NCI-H345 treated with DMSO at 0.1 percent for 48 hours (cell line): ENCODE data around the gene PLCB4.
"Not testable (repeated sequence)": the region's sequence is repeated elsewhere in the genome, so short reads cannot be mapped to it uniquely, and the experiment has no call there.

Experiments used
- DNase-seq: peaks from one replicate; lab custom pipeline; 2025; ENCODE audit not compliant: unreplicated experiment; lab: John Stamatoyannopoulos, UW

PLCB4 gene

DNA sequence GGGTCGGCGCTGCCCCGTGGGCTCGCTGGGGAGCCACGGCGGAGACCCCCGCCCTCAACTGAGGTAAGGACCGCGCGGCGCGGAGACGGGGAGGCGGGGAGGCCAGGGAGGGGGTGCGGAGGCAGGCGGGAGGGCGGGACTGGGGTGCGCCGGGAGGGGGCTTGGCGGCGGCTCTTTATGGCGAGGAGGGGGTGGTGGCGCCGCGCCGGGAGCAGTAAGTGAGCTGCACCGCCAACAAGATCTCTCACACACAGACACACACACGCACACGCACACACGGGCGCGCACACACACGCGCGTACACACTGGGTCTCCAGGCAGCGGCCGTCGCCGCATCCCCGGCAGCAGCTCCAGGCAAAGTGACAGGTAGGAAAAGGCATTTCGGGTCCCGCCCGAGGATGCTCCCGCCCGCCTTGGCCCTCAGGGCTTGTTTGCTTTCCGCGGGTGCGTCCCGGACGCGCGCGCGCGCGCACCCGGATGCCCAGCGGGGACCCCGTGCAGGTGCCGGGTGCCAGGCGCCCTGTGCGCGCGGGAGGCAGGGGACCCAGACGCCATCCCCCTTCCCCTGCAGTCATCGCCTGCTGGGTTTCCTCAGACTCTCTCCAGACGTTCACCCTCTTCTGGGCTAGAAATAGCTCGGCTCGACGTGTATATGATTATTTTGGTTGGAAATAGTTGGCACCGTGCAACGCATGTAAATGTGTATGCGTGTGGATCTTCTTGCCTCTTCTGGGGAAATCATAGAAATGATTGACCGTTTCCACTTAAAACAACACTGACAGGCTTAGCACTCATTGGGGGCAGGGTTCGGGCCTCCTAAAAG lies at the start of gene PLCB4:
Gene PLCB4, plus strand, starts transcription at position 247 of the 823 bp plus-strand sequence. CDS start 238,728 bp downstream, outside the sequence.
- peak; percentile 70 for DNase-seq

DNA sequence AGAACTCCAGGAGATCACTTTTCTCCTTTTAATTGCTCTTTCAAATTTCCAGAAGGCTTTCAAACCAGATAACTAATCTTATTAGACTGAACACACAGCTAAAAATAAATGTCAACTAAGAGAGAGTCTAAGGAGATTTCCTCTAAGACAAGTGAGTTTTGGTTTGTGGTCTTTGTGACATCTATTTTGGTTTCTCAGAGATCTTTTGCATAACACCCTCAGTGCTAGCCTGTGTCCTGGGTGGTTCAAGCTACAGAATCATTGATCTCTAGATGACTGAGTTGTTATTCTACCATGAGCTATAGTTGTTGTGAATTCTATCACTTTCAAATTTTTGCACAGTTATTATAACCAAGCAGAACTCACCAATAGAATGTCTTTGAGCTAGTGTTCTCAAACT lies 49.1 kb upstream of the PLCB4 start:
- DNase-seq, result no peak

DNA sequence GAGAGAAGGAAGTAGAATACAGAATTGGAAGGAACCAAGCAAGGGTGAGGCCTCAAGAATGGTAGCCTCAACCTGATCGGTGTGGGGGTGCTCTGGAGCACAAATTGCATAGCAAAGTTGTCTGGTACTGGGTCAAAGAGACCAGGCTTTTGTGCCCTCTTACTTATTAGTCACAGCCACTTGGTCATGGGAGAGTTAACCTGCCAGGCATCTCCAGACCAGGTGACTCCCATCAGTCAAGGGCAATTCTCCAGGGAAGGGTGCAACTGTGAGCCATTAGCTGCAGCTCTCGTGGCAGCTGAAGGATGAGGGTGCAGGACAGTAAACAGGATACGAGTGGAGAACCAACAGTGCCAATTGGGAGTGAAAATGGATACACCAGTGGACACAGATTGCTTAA lies 47.7 kb upstream of the PLCB4 start:
- no peak for DNase-seq

DNA sequence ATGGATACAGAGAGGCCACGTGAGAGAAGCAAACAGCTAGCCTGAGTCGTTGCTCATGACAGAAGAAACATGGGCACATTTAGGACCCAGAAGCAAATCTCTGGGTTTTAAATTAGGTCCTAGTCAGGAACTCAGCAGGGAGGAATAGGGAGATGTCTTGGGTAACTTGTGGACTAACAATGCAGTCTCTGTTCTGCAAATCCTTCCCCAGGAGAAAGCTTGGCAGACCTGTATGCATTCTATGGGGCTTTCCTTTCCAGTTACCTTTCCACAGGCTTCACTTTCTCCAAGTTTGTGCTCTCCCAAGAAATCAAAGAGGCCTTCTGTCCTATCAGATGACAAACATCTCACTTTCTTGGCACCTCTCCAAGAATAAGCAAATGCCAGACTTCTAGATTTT lies 47.2 kb upstream of the PLCB4 start:
- no peak for DNase-seq

DNA sequence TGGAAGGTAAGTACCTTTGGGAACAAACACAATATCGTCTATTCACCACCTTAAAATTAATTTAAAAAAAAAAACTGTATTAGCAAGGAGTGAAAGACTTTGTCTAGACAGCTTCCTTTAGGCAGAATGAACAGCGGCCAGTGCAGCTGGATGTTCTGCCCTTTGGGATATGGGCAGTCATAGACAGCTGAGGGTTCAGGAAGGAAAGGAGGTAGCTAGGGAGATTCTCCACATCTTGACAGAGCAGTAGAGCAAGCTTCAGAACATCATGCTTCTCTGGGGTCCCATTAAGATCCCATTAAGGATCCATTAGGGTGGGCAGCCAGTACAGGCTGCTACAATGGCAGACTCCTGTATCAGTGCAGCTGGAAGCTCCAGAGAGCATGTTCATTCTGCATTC lies 46.5 kb upstream of the PLCB4 start:
- no peak for DNase-seq

DNA sequence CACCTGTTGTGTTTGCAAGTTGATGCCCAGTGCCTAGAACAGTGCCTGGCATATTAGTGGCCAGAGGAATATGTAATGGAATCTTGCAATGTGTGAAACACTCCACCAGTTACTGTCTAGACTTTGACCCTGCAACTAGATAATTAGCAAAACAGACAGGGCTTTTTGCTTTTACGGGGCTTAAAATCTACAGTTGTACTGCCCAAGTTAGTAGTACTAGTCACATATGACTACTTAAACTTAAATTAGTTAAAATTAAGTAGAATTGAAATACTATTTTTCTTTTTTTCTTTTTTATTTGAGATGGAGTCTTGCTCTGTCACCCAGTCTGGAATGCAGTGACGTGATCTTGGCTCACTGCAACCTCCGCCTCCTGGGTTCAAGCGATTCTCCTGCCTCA lies 44.3 kb upstream of the PLCB4 start:
- DNase-seq, result no peak

DNA sequence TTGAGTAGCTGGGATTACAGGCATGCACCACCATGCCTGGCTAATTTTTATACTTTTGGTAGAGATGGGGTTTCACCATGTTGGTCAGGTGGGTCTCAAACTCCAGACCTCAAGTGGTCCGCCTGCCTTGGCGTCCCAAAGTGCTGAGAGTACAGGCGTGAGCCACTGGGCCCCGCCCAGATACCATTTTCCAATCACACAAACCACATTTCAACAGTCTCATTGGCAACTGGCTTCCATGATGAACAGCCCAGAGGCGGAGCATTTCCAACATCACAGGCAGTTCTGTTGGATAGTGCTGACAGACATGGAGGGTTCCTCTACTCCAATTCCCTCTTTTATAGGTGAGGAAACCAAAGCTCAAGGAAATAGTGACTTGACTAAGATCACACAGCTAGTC lies 43.9 kb upstream of the PLCB4 start:
- no peak for DNase-seq

DNA sequence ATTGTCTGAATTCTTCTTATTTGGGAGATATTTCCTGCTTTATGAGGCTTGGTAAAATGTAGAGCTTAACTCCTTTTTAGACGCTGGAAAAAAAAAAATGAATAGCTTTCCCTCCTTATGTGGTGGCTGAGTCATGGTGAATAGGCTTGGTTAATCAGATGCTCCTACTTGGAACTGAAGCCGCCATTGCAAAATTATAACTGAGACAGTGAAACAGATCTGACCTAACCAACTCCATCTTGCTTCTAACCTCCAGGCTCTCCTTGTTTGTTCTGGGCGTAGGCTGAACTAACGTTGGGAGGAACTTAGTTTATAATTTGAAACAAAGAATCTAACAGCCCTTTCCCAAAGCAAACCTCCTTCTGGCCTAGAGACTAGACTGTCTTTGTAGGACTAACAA lies 43.2 kb upstream of the PLCB4 start:
- DNase-seq, result no peak

DNA sequence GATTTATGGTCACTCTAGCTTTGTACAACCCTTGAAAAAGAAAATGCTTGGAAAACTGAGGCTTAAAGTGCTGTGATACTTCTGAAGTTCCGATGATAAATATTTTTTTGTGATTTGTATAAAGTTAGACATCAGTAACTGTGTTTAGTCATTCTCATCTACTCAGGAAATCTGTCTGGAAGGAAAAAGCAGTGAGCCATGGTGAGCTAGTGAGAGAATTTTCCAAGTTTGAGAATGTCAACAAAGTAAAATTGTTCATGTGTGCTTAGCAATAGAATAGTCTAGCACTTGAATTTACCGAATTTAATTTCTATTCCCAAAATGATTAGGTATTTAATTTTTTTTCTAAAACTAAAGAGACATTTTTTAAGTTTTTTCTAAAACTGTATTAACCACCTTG lies 41.3 kb upstream of the PLCB4 start:
- DNase-seq, result no peak

DNA sequence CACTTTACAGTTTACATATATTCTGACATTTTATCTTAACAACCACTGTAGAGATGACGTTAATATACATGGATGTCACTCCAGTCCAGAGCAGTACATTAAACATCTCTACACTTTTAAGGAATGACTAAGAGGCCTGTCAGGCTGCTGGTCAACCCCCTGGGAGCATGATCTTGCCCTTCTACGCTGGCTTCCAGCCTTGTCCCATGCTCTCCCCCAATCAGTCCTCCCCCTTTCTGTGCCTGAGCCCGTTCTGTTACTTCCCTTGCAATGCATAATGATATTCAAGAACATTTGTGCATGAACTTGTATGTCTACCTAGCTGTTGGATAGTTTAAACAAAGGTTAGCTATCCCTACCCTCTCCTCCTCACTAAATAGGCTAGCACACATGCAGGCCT lies 40.5 kb upstream of the PLCB4 start:
- DNase-seq, result no peak

DNA sequence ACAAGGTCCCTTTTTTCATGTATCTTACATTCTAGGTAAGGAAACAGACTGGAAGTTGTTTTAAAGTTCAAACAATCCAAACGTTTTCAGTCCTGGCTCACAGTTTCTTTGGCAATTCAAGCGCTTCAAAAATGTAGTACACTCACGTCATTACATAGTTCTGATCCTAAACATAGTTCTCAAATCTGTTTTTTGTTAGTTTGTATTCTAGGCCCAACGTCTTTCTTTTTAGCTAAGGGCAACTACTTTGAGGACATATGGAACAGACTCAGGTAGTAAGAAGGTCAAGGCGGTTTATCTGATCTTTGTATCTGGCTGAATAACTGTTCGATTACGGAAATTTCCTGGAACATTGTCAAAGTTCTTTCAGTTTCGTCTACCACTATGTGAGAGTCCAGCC lies 36.9 kb upstream of the PLCB4 start:
- no peak for DNase-seq

DNA sequence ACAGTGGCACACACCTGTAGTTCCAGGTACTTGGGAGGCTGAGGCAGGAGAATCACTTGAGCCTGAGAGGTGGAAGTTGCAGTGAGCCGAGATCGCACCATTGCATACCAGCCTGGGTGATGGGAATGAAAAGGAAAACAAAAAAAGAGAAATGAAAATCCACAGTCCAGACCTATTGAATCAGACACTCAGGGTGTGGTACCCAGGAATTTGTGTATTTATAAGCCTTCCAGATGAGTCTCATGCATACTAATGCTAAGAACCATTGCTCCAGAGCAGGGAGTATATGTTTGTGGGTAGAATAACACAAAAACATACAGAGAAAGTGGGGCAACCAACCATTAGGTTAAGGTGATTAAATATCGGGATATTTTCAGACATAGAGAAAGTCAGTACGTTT lies 36.1 kb upstream of the PLCB4 start:
- no peak for DNase-seq

DNA sequence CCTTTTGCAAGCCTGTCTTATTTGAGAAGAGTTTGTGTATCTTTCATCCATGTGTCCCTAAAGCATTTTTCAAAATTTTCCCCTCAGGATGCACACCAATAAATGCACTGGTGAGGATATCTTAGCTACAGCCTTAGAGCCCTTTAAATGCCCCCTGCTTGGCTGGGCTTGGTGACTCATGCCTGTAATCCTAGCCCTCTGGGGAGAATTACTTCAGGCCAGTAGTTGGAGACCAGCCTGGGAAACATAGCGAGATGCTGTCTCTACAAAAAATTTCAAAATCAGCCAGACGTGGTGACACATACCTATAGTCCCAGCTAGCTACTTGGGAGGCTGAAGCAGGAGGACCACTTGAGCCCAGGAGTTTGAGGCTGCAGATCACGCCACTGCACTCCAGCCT lies 33.8 kb upstream of the PLCB4 start:
- no peak for DNase-seq

DNA sequence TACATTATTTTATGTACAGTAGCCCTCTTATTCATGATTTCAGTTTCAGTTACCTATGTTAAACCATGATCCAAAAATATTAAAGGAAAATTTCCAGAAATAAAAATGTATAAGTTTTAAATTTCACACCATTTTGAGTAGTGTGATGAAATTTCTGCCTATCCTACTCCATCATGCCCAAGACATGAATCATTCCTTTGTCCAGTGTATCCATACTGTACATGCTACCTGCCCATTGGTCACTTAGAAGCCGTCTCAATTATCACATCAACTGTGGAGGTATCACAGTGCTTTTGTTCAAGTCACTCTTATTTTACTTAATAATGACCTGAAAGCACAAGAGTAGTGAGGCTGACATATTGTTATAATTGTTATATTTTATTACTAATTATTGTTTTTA lies 32.3 kb upstream of the PLCB4 start:
- no peak for DNase-seq

DNA sequence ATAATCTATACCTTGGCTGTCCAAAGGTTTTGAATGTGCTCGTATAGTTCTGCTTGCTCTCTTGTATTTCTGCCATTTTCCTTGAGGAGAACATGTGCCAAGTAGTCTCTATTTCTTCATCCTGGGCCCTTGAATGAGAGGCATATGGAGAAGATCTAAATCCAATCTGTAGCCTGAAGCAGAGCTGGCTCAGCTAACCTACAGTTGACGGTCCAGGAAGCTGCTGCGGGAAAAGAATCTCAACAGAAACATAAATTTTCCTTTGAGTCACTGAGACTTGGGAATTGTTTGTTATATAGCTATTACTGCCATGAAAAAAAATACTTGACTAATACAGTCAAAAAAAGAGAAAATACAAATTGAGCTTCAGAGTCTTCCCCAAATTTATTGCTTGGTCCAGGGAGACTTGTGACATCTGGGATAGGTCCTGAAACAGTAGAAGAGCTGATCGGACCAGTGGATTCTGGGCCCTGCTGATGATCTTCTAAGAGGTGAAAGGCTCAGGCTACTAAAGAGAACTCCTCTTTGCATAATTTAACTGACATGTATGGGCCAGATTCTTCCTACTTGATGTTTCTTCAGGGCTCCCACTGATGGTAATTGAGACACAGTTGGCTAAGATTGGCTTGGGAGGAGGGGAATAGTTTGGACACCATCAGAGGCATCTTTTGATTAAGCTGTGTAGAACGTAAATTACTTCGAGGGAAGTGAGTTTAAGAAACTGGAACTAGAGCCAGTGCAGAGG lies 29.9 kb upstream of the PLCB4 start:
- DNase-seq, result no peak

DNA sequence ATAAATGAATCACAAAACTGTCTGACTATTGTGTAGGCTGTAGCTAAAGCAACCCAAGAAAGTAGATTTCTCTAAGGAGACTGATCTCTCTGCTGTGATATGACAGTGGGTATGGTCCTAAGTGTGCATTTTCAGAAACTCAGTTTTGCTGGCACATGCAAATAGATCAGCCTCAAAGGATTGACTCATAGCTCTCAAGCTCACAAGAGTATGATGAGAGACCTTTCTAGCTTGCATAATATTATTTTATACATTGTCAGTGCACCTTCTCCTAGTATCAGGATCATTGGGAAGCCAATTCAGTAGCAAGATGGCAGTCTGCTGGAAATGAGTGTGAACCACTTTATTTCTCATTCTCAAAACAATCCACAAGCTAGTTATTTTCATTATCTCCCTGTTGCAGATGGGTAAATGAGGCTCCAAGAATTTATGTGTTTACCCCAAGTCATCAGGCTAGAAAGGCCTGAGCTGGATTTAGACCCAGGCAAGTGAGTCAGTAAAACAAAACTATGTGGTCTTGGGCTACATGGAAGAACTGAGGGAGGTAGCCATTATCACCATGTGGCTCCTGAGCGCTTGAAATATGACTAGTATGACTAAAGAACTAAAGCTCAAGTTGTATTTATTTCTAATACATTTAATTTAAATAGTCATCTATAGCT lies 27.9 kb upstream of the PLCB4 start:
- DNase-seq, result no peak

DNA sequence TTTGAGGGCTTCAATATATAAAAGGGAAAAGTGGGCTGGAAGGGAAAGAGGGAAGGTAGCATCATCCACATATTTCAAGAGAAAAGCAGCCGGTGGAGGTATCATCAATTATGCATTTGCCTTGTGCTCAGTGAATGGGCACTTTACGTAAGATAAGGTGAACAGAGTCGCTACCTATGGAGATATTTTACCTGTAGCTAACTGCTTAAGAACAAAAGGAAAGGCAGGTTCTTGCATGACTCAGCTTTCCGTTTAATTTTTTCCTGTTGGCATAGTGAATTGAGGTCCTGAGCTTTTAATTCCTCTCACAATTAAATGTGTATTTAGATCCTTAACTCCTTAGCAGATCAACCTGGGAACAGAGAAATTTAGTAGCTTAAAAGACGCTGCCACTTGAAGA lies 25.5 kb upstream of the PLCB4 start:
- no peak for DNase-seq

DNA sequence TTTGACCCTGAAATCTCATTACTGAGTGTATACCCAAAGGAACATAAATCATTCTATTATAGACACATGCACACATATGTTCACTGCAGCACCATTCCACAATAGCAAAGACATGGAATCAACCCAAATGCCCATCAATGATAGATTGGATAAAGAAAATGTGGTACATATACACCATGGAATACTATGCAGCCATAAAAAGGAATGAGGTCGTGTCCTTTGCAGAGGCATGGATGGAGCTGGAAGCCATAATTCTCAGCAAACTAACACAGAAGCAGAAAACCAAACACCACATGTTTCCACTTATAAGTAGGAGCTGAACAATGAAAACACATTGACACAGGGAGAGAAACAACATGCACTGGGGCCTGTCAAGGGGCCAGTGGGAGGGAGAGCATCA lies 21.0 kb upstream of the PLCB4 start:
- DNase-seq, result not testable (repeated sequence)

DNA sequence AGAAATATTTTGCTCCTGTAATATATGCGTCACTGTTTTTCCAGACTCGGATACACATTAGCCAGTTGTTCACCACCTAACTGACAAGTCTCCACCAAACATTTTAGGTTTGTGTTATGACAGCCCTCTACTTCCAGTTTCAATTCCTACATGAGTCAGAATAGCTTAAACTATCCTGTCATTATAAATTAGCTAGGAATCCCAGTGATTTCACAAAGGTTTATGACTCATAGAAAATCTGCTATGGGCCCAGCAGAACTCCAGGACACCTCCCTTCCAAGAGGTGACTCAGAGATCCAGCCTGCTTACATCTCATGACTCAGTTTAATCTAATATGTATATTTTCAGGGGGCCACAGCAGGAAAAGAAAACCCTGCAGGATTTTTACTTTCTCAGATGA lies 17.4 kb upstream of the PLCB4 start:
- DNase-seq, result no peak

DNA sequence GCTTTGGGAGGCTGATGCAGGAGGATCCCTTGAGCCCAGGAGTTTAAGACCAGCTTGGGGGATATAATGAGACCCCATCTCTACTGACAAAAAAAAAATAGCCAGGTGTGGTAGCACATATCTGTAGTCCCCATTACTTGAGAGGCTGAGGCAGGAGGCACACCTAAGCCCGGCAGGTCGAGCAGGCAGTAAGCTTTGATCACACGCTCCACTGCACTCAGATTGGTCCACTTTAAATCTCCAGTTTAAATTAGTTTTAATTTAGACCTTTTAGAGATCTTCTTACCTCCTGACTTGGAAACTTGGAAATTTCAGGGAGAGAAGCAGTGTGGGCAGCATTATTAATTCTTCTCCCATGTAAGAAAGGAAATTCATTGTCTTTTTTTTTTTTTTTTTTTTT lies 16.8 kb upstream of the PLCB4 start:
- DNase-seq, result no peak

DNA sequence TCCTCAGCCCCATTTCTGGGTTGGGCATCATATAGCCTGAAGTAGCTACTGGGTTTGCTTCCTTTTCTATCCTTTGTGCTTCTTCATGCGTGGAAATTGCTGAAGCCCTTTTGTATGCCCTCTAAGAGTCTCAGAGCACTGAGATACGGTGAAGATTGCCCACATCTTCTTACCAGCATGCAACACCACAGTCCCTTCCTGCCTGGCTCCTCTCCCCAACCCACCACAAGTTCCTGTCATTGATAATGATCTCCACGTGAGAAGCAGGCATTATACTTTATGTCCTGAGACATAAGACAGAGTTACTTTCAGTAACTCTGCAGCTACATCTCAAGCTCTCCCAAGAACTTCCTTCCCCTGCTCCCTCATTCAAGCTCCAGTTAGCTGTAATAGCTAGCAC lies 15.8 kb upstream of the PLCB4 start:
- no peak for DNase-seq

DNA sequence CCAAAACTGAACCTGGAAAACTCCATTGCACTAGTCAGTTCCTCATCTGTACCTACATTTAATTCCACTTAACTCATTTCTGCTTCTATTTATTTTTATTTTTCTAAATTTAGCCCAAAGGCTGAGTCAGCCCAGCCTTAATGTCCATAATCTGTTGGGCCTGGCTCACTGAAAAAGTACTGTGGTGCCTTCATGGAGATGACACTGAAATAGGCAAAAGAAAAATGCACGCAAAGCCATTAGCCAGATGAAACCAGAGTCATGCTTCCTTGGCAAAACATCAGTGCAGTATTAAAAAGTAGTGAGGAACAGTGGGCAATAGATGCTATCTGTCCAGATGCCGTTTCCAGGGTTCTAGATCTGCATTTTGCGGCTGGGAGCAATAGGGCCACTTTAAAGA lies 14.7 kb upstream of the PLCB4 start:
- no peak for DNase-seq
